GM19463 (cell line): Measurements from ENCODE around the gene TBATA.
A peak's percentile ranks its signal among the peaks of the same experiment; 100 is the strongest.

Experiments
- ATAC-seq: cut with Tn5 transposase; IDR thresholded peaks from one replicate; pipeline ENCODE4 v1.9.1; 2021; ENCODE audit warnings: mild to moderate bottlenecking, moderate library complexity; ENCODE audit not compliant: unreplicated experiment

The TBATA gene, protein sequence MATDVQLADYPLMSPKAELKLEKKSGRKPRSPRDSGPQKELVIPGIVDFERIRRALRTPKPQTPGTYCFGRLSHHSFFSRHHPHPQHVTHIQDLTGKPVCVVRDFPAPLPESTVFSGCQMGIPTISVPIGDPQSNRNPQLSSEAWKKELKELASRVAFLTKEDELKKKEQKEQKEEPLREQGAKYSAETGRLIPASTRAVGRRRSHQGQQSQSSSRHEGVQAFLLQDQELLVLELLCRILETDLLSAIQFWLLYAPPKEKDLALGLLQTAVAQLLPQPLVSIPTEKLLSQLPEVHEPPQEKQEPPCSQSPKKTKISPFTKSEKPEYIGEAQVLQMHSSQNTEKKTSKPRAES

DNA sequence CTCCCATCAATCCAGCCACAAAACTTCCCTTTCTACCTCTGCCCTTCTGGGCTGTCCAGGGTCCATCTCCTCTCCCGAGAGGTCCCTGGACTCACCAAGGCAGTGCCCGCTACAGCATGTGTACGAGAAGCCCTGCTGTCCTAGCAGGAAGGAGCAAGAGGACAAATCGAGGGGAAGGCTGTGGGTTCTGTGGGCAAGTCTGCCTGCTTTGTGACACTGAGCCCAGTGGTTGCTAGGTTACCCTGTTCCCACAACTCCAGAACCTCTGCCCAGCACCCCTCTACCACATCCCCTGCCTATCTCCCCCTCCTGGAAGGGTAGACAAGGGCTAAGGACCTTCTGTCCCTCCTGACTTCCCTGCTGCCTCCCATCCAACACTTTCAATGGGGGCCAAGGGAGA, at the start of gene TBATA:
TSS of gene TBATA (minus strand) at position 188 of the 400 bp plus-strand sequence. CDS start 1,998 bp downstream, outside the sequence.
- no peak for ATAC-seq

DNA sequence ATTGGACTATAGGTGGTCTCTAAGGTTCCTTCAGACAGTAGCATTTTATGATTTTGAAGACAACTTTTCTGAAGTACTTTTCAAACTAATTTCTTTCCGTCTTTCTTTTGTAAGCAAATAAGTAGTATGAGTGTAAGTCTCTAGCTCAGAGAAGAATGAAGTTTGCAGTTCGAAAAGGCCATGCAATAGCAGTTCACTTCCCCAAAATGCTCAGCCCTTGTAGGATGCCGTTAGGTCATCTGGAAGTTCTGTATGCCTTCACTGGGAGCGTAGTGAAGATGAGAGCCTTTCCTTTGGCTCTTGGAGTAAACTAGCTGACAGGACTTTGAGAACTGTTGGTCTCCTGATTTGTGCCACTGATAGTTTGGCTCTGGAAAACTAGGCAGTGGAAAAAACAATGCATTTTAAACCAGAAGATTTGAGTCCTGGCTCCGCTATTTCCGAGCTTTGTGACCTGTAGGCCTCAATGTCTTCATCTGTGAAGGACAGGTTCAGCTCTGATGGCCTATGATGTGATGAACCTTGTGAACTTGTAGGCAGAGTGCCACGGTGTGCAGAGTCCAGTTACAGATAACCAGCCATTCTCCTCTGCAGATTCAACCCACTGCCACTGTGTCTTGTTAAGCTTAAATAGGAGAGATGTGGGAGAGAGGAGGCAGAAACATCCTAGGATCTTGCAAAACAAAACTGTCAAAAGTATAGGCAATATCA, 49.4 kb upstream of the TBATA start:
- ATAC-seq = no peak

DNA sequence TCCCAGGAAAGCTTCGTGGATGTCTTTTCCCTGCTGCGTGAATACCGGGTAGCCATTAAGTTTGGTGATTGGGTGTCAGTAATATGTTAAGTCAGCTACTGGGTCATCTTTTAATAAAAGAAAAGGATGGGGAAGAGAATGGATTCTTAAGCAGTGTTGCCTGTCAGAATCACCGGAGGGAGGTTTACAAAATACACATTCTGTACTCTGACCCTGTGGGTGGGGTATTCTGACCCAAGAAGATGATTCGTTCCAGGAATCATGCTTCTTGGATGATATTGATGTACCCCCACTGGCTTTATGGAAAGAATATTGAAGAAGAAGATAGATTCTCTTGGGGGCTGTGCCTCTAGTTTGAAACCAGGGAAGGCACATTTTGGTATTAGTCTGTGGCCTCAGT, 48.8 kb upstream of the TBATA start:
- no peak for ATAC-seq

DNA sequence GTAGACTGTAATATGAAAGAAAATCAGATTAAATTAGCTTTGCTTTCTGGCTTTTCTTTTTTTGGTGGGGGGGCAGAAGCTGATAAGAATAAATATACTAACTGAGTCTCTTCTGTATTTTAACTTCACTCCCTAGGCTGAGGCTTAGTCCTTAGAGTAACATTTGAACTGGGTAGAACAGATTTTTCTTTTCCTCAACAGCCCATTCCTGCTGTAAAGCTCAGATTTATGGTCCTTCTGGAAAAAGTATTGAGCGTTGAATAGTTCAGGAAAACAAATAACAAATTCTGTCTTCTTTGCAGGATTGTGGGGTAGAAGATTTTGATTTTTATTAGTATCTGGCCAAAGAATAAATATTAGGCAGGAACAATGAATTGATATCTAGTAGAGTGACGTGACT, 48.4 kb upstream of the TBATA start:
- ATAC-seq = no peak

DNA sequence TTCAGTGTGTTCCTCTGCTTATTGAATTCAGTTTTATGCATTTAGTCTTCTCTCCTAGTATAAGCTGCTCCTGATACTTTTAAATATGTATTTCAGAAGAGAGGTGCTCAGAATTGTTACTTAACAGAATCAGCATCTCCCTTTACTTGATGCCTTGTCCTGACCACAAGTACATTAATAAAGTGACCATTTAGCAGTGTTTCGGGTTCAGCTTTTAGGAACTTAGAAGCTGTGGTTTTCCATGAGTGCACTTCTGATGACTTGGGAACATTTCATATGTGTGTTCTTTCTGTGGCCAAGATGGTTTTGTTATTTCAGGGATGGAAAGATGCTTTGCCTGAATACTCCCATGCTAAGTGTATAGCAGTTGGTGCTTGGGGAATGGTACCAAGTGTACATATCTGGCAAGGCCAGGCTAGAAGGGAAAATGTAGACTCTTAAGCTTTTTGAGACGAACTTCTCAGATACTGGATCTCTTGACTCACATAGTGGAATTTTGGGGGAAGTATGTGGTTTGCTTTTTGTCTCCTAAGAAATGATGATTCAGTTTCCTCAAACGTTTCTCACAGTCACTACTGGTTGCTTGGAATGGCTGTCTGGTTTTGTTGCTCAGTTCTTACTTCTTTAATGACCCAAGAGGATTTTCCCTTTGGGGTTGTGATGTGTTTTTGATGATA, 47.8 kb upstream of the TBATA start:
- ATAC-seq = no peak

DNA sequence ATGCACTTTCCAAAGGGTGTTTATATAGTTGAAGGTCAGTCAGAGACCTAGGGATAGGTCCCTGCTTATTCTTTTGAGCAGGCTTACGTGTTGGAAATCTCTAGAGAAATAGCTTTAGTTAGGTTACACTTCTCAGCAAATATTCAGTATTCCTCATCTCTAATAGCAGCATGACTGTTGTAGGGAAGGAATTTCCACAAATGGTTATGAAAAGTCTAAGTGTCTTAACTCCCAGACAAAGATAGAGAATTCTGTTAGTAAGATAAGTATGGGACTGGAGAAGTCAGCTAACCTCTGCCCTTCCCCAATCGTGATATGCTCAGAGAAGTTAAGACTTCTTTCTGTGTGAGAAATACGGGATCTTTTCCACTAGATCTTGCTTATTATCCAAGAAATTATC, 47.0 kb upstream of the TBATA start:
- no peak for ATAC-seq

DNA sequence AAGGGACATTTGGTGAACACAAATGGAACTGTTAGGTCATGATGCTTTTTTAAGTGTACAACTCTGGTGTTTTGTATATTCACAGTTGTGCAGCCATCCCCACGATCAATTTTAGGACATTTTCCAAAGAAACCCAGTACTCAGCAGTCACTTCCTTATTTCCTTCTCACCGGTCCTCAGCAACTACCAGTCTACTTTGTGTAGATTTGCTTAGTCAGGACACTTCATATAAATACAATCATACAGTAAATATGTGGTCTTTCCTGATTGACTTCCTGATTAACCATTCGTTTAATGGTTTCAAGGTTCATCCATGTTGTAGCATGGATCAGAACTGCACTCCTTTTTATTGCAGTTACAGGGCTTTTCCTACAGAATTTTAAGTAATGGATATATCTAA, 45.0 kb upstream of the TBATA start:
- ATAC-seq = no peak

DNA sequence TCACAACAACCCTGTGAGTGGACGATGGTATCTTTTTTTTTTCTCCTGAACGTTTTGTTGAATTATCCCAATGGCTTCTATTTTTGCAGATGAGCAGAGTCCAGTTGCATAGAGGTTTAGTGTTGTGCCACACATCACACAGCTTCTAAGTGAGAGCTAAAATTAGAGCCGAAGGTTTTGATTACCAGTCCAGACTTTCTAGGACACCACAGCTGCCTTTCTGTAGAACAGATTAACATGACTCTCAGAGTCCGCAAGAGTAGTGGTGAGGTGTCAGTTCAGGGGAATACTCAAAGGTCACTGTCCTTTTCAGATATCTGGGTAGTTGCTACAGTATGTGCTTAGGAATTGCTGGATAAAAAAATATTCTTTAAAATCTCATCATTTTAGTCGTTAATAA, 44.4 kb upstream of the TBATA start:
- ATAC-seq = no peak

DNA sequence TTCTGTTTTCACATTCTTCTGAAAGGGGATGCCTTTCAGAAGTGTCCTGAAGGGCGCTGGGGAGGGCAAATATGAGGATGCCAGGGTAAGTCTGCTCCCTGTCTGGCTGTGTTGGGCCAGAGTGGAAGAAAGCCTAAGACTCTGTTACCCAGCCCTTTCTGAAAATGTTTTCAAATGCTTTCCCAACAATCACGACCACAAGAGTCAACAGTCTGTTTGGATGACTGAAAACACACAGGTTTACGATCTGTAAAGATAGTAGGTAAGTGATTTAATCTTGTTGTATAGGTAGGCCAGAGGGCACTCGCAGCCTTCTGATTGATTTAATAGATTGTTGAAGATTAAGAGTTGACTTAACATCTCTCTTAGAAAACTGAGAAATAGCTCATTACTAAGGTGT, 43.7 kb upstream of the TBATA start:
- ATAC-seq = no peak

DNA sequence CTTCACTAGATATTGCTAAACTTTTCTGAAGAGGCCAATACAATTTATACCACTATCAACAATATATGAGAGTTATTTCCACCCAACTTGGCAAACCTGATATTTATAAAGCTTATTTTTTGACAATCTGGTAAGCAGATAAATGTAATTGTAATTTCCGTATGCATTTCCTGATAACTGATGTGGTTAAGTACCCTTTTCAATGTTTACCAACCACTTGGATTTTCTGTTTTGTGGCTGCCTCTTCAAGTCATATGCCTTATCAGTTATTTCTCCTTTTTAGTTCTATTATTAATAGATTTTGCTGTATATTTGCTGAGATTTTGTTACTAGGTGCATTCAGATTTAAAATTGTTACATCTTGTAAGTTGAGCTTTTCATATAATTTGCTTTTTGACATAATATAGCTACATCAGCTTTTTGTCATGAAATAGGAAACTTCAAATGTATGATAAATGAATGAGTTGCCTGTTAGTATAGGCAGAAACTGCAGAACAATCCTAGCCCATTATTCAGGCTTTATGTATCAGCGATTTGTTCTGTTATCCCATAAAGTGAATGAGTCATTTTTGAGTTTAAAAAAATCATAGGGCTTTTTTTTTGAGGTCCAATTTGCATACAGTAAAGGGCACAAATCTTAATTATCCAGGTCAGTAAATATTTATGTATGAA, 42.0 kb upstream of the TBATA start:
- no peak for ATAC-seq

DNA sequence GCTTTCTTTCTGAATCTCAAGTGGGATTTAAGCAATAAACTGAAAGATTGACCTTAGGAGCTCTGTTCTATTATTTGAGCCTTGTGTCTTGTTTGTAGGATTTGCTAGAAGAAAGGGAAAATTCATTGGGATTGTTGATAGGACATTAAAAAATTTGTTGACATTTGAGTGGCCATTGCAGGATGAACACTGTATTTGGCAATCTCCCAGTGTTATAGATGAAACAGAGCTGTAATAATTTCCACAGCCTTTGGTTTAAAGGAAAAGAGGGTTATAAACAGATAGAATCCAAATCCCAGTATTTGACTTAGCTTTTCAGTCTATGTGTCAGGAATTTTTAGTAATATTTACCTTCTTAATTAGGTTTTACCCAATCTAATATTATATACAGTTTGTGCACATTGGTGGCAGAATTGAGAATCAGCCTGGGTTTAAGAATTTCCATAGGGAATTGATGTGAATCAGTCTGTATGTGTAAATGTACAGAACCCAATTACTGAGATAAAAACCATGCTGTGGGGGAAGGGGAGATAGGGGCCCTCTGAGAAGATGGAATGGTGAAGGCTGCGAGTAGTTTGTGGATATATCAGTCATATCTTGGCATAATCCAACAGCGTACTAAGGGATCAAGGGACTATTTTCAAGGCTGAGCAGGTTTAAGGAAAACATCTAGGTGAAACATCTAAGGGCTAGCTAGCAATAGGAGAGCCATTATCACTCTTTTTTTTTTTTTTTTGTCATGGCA, 37.1 kb upstream of the TBATA start:
- no peak for ATAC-seq

DNA sequence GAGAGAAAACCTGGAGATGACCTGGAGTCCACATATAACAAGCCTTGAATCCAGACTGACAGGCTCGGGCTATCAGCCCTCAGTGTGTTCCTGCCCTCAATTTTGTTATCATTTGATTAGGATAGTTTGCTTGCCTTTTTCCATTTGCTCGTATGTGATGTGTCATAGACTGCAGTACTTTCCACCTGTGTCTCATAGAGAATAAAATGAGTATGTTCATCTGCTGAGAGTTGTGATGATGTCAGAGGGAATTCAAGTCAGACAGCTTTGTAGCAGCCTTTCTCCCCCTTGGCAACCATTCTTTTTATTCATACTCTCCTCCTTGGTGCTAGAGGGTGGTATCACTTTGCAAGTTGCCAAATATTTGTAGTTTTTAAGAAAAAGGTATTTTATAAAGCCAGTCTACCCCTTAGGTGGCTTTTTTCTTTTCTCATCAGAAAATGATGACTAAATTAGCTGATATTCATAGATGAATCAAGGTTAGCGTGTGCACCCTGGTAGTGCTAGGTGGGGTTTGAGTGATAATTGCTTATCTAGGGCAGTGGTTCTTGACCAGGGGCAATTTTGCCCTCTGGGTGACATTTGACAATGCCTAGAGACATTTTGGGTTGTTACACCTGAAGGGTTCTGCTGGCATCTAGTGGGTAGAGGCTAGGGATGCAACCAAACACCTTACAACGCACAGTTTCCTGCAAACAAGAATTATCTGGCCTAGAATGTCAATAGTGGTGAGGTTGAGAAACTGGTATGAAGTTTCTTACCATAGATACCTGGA, 36.0 kb upstream of the TBATA start:
- no peak for ATAC-seq

DNA sequence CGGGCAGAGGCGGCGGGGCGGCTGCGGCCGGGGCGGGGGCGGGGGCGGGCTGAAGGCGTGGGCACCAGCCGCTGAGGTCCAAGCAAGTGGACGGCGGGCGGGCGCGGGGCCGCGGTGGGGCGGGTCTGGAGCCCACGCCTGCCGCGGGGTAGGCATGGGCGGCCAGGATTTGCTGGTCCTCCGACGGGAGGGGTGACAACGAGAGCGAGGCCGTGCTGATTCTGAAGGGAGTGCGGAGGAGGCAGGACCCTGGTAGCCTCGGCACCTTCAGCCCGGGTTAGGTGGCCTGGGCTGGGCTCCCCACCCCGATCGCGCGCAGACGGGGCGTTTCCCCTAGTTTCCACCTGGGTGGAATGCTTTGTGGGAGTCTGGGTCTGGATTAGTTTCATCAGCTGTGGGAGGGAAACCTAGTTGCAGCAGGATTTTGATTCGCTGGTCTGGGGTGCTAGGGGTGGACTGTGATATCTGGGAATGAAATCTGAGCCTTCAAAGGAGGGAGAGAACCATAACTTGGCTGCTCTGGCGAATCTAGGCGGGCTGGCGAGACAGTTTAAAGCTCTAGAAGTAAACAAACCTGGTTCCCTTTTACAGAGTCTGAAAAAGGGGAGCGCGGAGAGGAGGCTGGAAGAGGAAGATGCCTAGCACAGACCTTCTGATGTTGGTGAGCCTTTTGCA, 31.2 kb upstream of the TBATA start:
- peak; percentile 43 for ATAC-seq

DNA sequence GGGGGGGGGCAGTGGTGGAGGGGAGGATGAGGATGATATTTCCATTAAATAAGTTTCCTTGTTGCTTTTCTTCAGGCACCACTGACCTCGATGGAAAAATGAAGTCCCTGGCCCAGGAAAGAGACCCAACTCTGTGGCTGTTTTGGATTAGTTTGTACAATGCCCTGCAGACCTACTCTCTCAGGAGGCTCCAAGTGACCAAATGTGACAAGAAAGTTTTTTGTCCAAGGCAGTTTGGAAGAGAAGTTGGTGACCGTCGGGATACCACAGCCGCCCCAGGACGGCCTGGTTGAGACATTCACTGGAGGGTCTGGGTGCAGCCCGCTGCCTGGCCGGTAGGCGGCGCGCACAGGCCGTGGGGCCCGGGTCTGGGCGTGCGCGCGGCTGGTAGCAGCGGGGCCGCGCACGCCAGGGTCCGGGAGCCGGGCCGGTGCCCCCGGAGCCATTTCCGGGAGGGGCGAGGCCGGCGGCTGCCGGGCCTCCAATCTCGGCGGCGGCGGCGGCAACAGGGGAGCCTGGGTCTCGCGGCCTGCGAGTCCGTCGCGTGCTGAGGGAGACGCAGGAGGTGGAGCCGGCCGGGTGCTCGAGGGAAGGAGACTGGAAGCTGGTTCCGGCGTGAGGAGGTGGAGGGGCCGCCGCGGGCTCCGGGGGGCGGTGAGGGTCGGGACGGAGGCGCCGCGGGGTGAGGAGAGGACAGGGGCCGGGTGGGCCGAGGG, 30.5 kb upstream of the TBATA start, which contains the start of gene SGPL1:
TSS of gene SGPL1 (plus strand) at position 445 of the 716 bp plus-strand sequence. CDS start 906 bp downstream, outside the sequence.
- peak; percentile 91 for ATAC-seq

DNA sequence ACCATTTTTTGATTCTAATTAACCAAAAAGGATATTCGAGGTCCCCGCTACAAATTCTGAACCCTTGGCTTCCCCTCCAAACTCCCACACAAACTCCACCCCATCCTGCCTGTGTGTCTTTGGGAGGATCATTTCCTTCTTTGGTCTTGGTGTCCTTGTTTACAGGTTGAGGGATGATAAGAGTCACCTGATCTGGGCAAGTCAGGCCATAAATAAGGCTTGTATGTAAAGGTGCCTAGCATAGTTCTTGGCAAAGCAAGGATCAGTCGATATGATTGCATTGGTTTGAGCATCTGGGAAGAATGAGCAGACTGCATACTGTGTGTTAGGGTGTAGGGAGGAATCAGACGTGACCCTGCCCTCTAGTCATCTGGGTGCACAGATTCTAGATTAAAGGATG, 28.9 kb upstream of the TBATA start:
- no peak for ATAC-seq

DNA sequence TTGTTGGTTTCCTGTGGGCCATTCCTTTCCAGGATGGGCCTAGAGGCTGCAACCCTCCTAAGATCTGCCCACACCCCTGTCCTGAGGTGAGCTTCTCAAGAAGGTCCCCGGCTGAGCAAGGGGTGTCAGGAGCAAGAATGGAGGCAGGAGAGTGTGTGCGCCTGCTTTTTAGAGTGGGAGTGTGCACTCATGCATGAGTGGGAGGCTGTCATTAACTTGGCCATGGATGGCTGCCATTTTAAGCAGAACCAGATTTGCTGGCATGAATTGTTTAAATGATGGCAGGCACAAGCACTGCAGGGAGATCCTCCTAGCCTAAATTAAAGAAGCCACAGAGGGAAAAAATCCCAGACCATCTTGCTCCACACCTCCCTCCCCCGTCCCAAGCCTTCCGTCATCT, 27.6 kb upstream of the TBATA start:
- ATAC-seq = no peak

DNA sequence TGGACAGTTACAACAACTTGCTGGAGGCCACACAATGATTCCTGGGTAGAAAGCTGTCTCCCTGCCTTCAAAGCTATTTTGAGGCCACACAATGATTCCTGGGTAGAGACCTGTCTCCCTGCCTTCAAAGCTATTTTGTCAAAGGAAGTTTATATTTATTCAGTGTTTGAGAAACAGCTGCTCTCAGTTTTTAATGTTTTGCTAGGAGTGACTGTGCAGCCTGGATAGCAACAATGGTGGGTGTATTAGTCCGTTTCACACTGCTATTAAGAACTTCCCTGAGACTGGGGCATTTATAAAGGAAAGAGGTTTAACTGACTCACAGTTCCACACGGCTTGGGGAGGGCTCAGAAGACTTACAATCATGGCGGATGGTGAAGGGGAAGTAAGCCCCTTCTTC, 26.7 kb upstream of the TBATA start:
- ATAC-seq = no peak

DNA sequence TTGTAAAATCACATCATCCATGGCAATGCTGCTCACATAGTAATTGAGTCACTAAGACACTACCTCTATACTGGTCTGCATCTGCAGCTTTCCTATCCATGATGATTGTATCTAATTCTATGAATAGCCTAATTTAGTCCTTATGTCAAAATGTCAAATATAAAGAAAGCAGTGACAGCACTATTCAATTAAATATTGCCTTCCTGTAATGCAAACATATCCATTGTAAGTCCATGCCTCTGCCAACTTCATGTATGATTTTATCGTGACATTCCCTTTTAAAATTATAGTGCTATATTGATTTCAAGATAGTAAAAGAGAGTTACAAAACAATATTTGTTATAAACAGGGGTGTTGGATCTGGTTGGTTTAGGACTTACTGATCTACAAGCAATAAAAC, 25.8 kb upstream of the TBATA start:
- ATAC-seq = no peak

DNA sequence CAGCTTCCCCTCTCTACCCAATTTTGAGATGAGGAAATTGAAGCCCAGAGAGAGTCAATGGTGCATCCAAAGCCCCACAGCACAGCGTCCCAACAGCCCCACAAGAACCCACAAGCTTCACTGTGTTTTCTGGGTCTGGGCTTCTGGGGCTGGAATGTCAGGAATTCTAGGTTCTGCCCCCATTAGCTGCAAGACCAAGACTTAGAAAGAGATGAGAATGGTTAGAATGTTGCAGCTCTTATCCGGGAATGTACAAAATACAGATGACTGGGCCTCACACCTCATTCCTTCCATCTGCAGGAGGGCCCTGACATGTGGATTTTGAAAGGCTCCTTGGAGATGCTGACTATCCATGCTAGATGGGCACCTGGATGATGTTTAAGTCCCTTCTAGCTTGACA, 24.5 kb upstream of the TBATA start:
- ATAC-seq = no peak
